ENCODE data around the gene ZNF438. TPM values are rescaled to one million over a fixed set of nuclear protein-coding genes. Genes with fewer than 3 reads are reported as not detected.

The ZNF438 gene
- polyA plus RNA-seq, 3 donors, result 5.4 to 11.1 (median 9.3) TPM

- intact Hi-C loops (cut with micrococcal nuclease), result no loop called here
- Histone ChIP-seq H3K4me1 (ENCODE audit: control insufficient read depth in 1 of 2, insufficient read depth in 2 of 2, low read length in 2 of 2) (peaks cover 6% of the 10 kb centered on the region in 2 donors), H3K9ac (ENCODE audit: insufficient read depth, low read length, poor library complexity, severe bottlenecking) (no peak overlapping the region), H3K4me3 (replicated peaks in 1 of 3; ENCODE audit: low read depth in 2 of 3, low read length in 3 of 3) (no peak overlapping the region), H3K27me3 (ENCODE audit: control insufficient read depth in 2 of 2, insufficient read depth in 2 of 2, low read length in 2 of 2) (no peaks in the 10 kb centered on the region), H3K4me2 (replicated peaks; ENCODE audit: extremely low read depth, low read length, poor library complexity, severe bottlenecking) (no peak overlapping the region), H3K9me3 (replicated peaks in 1 of 2; ENCODE audit: control insufficient read depth in 1 of 2, insufficient read depth in 1 of 2, low read length in 2 of 2) (peaks cover 8 to 9% of the 10 kb centered on the region in 2 donors), H4K20me1 (ENCODE audit: insufficient read depth, low read length) (no peaks in the 10 kb centered on the region), H2AFZ (ENCODE audit: insufficient read depth, low read depth, low read length, poor library complexity, severe bottlenecking) (no peak overlapping the region), H3K79me2 (ENCODE audit: insufficient read depth, low read length) (peaks cover 46% of the 10 kb centered on the region), H3K27ac (ENCODE audit: low read depth in 1 of 2, low read length in 2 of 2) (no peak overlapping the region), H3K36me3 (replicated peaks in 1 of 2; ENCODE audit: control insufficient read depth in 1 of 2, insufficient read depth in 2 of 2, low read length in 2 of 2) (peaks cover 17 to 61% of the 10 kb centered on the region in 2 donors)
- no peak for DNase-seq
- no peak for TF ChIP-seq CTCF (IDR thresholded peaks at IDR 0.05)
- Mint-ChIP-seq H3K36me3 (peaks cover 45 to 57% of the 10 kb centered on the region in 2 donors), H3K27me3 (ENCODE audit: low read depth in 3 of 3) (no peaks in the 10 kb centered on the region), H3K4me3 (no peak overlapping the region), H3K27ac (no peak overlapping the region), H3K9me3 (peaks cover 9 to 19% (median 13%) of the 10 kb centered on the region in 7 donors), H3K4me1 (peaks cover 15% of the 10 kb centered on the region)
- WGBS (ENCODE audit: insufficient coverage), result no CpG with 5 or more reads among the region's 2 CpGs
These were observed 52.8 kb downstream of the ZNF438 start for GRCh38 chr10:30978843-30979242.

- Histone ChIP-seq H3K27ac (ENCODE audit: low read depth in 1 of 2, low read length in 2 of 2) (no peak overlapping the region), H3K27me3 (ENCODE audit: control insufficient read depth in 2 of 2, insufficient read depth in 2 of 2, low read length in 2 of 2) (no peaks in the 10 kb centered on the region), H3K4me2 (replicated peaks; ENCODE audit: extremely low read depth, low read length, poor library complexity, severe bottlenecking) (no peak overlapping the region), H2AFZ (ENCODE audit: insufficient read depth, low read depth, low read length, poor library complexity, severe bottlenecking) (no peak overlapping the region), H3K4me1 (ENCODE audit: control insufficient read depth in 1 of 2, insufficient read depth in 2 of 2, low read length in 2 of 2) (no peaks in the 10 kb centered on the region), H4K20me1 (ENCODE audit: insufficient read depth, low read length) (no peaks in the 10 kb centered on the region), H3K79me2 (ENCODE audit: insufficient read depth, low read length) (peaks cover 35% of the 10 kb centered on the region), H3K9me3 (replicated peaks in 1 of 2; ENCODE audit: control insufficient read depth in 1 of 2, insufficient read depth in 1 of 2, low read length in 2 of 2) (peaks cover 0 to 3% of the 10 kb centered on the region in 2 donors), H3K4me3 (replicated peaks in 1 of 3; ENCODE audit: low read depth in 2 of 3, low read length in 3 of 3) (no peak overlapping the region), H3K9ac (ENCODE audit: insufficient read depth, low read length, poor library complexity, severe bottlenecking) (no peak overlapping the region), H3K36me3 (replicated peaks in 1 of 2; ENCODE audit: control insufficient read depth in 1 of 2, insufficient read depth in 2 of 2, low read length in 2 of 2) (peaks cover 22 to 63% of the 10 kb centered on the region in 2 donors)
- Mint-ChIP-seq H3K27ac (peak overlapping the region in 3 of 7 donors; percentile 71 to 75 (median 72)), H3K4me1 (peaks cover 12% of the 10 kb centered on the region), H3K36me3 (peaks cover 48 to 59% of the 10 kb centered on the region in 2 donors), H3K27me3 (ENCODE audit: low read depth in 3 of 3) (no peaks in the 10 kb centered on the region), H3K4me3 (no peak overlapping the region), H3K9me3 (peaks cover 4 to 13% (median 6%) of the 10 kb centered on the region in 7 donors)
- 100% methylated on average over 2 of the region's 8 CpGs for WGBS (ENCODE audit: insufficient coverage)
- intact Hi-C loops (cut with micrococcal nuclease), result no loop called here
- no peak for TF ChIP-seq CTCF (IDR thresholded peaks at IDR 0.05)
- no peak for DNase-seq
These were observed 54.3 kb downstream of the ZNF438 start for GRCh38 chr10:30977385-30977784.
